ENCODE measurements around the gene CNGA1.
A peak's percentile ranks its signal among the peaks of the same experiment; 100 is the strongest.
"Not testable (repeated sequence)": the region's sequence is repeated elsewhere in the genome, so short reads cannot be mapped to it uniquely, and the experiment has no call there.

The CNGA1 gene

GRCh38 chr4:47996021-47996420, 20.5 kb downstream of the CNGA1 start:
- Histone ChIP-seq H3K27ac (ENCODE audit: extremely low read depth, low read depth, low read length) (no peak overlapping the region), H3K36me3 (ENCODE audit: control insufficient read depth in 2 of 2, insufficient read depth in 1 of 2, low read length in 2 of 2) (no peaks in the 10 kb centered on the region), H3K9me3 (ENCODE audit: control insufficient read depth, insufficient read depth, low read depth, low read length) (no peaks in the 10 kb centered on the region), H3K4me1 (ENCODE audit: control insufficient read depth, insufficient read depth, low read length) (no peaks in the 10 kb centered on the region), H3K4me3 (ENCODE audit: low read depth, low read length) (no peak overlapping the region)
- POLR2A ChIA-PET, result no interaction called here
- TF ChIP-seq PBX3 (CRISPR knock-in tag; IDR thresholded peaks at IDR 0.05) (no peak), GFI1B (tag by site-specific recombination; IDR thresholded peaks at IDR 0.05) (no peak), ZEB2 (tag by site-specific recombination; IDR thresholded peaks at IDR 0.05) (no peak), ZNF335 (tag by site-specific recombination; conservative IDR thresholded peaks at IDR 0.05) (no peak), ZNF416 (tag by site-specific recombination; IDR thresholded peaks at IDR 0.05) (no peak), KLF10 (tag by site-specific recombination; IDR thresholded peaks at IDR 0.05) (no peak), ZNF23 (tag by site-specific recombination; IDR thresholded peaks at IDR 0.05; ENCODE audit: borderline replicate concordance) (no peak), KLF8 (tag by site-specific recombination; IDR thresholded peaks at IDR 0.05) (no peak), KLF16 (tag by site-specific recombination; IDR thresholded peaks at IDR 0.05) (no peak), ZBTB48 (tag by site-specific recombination; IDR thresholded peaks at IDR 0.05) (no peak), ZNF621 (tag by site-specific recombination; IDR thresholded peaks at IDR 0.05) (no peak), ZNF623 (tag by site-specific recombination; IDR thresholded peaks at IDR 0.05) (no peak), ZNF645 (tag by site-specific recombination; IDR thresholded peaks at IDR 0.05) (no peak), ZNF354C (tag by site-specific recombination; IDR thresholded peaks at IDR 0.05; ENCODE audit: borderline replicate concordance, low read depth) (no peak), ZSCAN18 (tag by site-specific recombination; IDR thresholded peaks at IDR 0.05) (no peak), ZNF214 (tag by site-specific recombination; IDR thresholded peaks at IDR 0.05; ENCODE audit: borderline replicate concordance) (no peak)
- CTCF ChIA-PET, result interaction anchor here (1.5 kb wide), 1 partner anchor 90 kb away, joined by 3 read pairs; no protein-coding TSS in a partner anchor

GRCh38 chr4:47992475-47992874, 24.0 kb downstream of the CNGA1 start:
- H3K36me3 ChIP-seq (ENCODE audit: control insufficient read depth in 2 of 2, insufficient read depth in 1 of 2, low read length in 2 of 2); H3K27ac ChIP-seq (ENCODE audit: extremely low read depth, low read depth, low read length); H3K4me1 ChIP-seq (ENCODE audit: control insufficient read depth, insufficient read depth, low read length); H3K9me3 ChIP-seq (ENCODE audit: control insufficient read depth, insufficient read depth, low read depth, low read length); CTCF ChIA-PET; H3K4me3 ChIP-seq (ENCODE audit: low read depth, low read length); POLR2A ChIA-PET: not testable (repeated sequence)
- peak; percentile 37 for TF ChIP-seq ZNF555 (tag by site-specific recombination; conservative IDR thresholded peaks at IDR 0.05)
- peak; percentile 67; the same call in 1 of the 2 replicates for TF ChIP-seq ZNF518A (tag by site-specific recombination; conservative IDR thresholded peaks at IDR 0.05; ENCODE audit: low read depth)
- peak; percentile 72; the same call in 1 of the 2 replicates for TF ChIP-seq ZNF394 (tag by site-specific recombination; IDR thresholded peaks at IDR 0.05; ENCODE audit: borderline replicate concordance)
- TF ChIP-seq ZNF426 (tag by site-specific recombination; IDR thresholded peaks at IDR 0.05), result peak; percentile 50
- peak; percentile 16; the same call in 1 of the 2 replicates for TF ChIP-seq ZNF560 (tag by site-specific recombination; IDR thresholded peaks at IDR 0.05; ENCODE audit: borderline replicate concordance)
- TF ChIP-seq ZNF140 (tag by site-specific recombination; IDR thresholded peaks at IDR 0.05), result peak; percentile 41; the same call in 1 of the 2 replicates
- TF ChIP-seq ZNF623 (tag by site-specific recombination; IDR thresholded peaks at IDR 0.05), result peak; percentile 45
- TF ChIP-seq ZBTB11 (tag by site-specific recombination; conservative IDR thresholded peaks at IDR 0.05; ENCODE audit: low read depth), result peak; percentile 48

All from HEK293 (cell line).